ENCODE measurements around the gene DFFA. TPM values are rescaled to one million over a fixed set of nuclear protein-coding genes. Genes with fewer than 3 reads are reported as not detected.
"Not testable (repeated sequence)": the region's sequence is repeated elsewhere in the genome, so short reads cannot be mapped to it uniquely, and the experiment has no call there.

The DFFA gene
- total RNA-seq, 1 experiment from 2014 or later, result 27.4 TPM

- DNase-seq (ENCODE audit: low read depth), result no peak
Observed at GRCh38 chr1:10467078-10467477, 5.3 kb downstream of the DFFA start.

GRCh38 chr1:10459184-10459583 is 13.1 kb downstream of the DFFA start:
- peak; percentile 76 for DNase-seq (ENCODE audit: low read depth)

DNA sequence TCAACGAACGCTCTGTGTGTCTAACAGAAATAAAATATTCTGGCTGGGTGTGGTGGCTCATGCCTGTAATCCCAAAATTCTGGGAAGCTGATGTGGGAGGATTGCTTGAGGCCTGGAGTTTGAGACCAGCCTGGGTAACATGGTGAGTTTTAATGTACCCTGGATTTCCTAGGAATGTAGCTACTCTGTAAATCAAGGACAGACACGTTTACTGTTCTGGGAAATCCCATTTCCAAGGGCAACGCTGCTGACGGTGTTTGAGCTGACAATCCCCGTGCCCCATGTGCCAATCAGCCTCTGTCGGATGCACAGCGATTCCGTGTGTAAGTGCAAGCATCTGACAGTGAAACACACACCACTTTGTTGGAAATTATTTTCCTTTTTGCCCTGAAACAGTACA is 14.5 kb downstream of the DFFA start:
- no peak for DNase-seq (ENCODE audit: low read depth)

DNA sequence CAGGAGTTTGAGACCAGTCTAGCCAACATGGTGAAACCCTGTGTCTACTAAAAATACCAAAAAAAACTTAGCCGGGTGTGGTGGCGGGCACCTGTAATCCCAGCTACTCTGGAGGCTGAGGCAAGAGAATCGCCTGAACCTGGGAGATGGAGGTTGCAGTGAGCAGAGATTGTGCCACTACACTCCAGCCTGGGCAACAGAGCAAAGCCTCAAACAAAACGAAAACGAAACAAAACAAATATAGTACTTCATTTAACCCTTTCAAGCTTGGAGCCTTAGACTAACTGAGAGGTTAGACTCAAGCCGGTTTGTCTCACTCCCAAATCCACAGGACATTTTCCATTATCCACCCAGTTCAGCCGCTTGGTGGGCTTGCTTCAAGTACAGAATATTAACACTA is 14.9 kb downstream of the DFFA start:
- DNase-seq (ENCODE audit: low read depth), result not testable (repeated sequence)

- no peak for DNase-seq (ENCODE audit: low read depth)
Observed at GRCh38 chr1:10456661-10457060, 15.7 kb downstream of the DFFA start.

DNA sequence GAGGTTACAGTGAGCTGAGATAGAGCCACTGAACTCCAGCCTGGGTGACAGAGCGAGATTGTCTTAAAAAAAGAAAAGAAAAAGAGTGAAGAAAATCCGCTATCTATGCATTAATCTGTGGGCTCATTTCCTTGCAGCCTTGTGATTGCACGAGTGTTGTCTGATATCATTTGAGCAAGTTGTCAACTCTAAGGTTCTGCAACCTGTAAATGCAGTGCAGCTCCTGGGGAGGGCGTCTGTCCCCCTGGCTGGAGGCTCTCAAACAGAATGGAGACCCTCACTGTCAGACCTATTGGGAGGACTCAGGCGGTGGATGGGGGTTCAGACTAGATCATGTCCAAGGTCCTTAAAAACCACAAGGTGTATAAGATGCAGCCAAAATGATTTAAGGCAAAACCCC is 16.3 kb downstream of the DFFA start:
- DNase-seq (ENCODE audit: low read depth), result no peak

- peak; percentile 69 for DNase-seq (ENCODE audit: low read depth)
Observed at GRCh38 chr1:10451287-10451686, 21.0 kb downstream of the DFFA start.

DNA sequence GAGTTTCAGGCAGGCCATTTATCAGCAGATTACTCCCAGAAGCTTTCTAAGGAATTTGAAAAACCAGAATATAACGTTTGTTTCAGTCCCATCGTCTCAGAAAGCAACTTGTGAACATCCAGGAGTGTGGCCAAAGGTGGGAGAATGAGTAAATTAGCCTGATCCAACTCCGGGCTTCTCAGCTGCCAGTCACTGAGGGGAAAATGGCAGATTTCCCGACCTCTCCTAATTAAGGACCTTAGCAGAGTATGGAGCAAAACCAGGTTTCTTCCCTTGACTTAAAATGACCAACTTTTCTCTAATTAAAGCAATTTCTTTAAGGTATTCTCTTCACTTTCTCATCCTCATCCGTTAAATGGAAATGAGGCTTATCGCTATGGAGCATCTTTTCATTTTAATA is 21.5 kb downstream of the DFFA start:
- DNase-seq (ENCODE audit: low read depth), result no peak

- DNase-seq (ENCODE audit: low read depth), result no peak
Observed at GRCh38 chr1:10450156-10450814, 22.0 kb downstream of the DFFA start.

GRCh38 chr1:10449751-10450150 is 22.6 kb downstream of the DFFA start, which contains the start of gene CORT:
Gene CORT (plus strand): TSS chr1:10450031. CDS start chr1:10450224, 193 bp downstream.
- no peak for DNase-seq (ENCODE audit: low read depth)

DNA sequence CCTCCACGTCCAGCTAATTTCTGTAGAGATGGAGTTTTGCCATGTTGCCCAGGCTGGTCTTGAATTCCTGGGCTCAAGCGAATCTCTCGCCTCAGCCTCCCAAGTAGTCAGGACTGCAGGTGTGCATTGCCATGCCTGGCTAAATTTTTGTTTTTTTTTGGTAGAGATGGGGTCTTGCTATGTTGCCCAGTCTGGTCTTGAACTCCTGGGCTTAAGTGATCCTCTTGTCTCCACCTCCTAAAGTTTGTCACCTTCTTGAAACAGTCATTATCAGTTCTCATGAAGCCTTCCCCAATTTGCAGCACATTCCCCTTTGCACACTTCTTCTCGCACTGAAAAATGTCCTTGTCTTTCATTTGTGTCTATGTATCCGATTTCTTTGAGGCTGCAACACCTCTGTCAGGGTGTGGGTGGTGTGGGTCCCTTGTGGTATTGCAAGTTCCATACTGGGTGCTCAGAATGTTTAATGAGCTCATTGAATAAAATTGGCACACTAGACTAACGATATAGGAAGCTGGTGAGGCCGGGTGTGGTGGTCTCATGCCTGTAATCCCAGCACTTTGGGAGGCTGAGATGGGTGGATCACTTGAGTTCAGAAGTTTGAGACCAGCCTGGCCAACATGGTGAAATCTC is 25.4 kb downstream of the DFFA start:
- no peak for DNase-seq (ENCODE audit: low read depth)

DNA sequence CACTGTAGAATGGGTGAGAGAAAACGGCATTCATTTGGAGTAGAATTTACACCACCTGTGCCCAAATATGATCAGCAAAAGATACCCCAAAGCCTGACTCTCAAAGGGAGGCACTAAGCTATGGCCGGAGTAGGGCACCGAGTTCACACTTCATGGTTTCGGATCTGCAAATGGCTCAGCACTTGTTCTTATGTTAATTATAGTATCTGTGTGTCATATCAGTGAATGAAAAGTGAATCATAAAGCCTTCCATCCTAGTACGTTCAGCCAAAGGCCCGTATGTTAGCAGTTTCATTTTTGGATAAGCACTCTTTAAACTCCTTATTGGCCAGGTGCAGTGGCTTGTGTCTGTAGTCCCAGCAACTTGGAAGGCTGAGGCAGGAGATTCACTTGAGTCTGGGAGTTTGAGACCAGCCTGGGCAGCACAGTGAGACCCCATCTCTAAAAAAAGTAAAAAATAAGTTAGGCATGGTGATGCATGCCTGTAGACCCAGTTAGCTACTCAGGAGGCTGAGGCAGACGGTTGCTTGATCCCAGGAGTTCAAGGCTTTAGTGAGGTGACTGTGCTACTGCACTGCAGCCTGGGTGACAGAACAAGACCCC is 27.4 kb downstream of the DFFA start:
- no peak for DNase-seq (ENCODE audit: low read depth)

GRCh38 chr1:10444248-10444647 is 28.1 kb downstream of the DFFA start:
- no peak for DNase-seq (ENCODE audit: low read depth)

DNA sequence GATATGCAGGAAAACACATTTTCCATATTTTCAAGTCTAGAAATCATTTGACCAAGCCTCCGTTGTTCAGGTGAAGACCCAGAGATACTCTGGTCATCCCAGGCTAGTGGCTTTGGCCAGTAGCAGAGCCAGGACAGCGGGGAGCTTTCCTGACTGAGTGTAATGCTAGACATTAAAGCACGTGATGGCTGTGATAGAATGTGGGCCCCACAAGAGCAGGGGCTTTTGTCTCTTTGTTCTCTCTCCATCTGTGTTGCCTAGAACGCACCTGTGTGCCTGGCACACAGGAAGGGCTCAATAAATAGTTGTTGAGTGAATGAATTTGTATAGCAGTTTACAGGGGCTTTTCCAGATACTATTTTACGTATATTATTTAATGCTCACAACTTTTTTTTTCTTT is 31.5 kb downstream of the DFFA start:
- no peak for DNase-seq (ENCODE audit: low read depth)

GRCh38 chr1:10440305-10440704 is 32.0 kb downstream of the DFFA start:
- DNase-seq (ENCODE audit: low read depth), result no peak

- DNase-seq (ENCODE audit: low read depth), result no peak
Observed at GRCh38 chr1:10438677-10439163, 33.6 kb downstream of the DFFA start.

DNA sequence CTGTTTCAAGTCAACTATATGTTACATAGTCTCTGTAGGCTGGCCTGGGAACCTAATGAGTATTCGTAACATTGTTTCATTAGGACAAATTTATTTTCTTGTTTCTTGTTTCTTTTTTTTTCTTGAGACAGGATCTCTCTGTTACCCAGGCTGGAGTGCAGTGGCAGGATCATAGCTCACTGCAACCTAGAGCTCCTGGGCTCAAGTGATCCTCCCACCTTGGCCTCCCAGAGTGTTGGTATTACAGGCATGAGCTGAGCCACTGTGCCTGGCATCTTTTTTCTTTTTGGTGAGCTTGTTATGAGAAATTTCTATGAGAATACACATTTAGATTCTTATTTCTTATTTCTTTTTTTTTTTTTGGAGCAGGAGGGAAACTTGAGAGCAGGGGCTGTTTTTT is 35.3 kb downstream of the DFFA start:
- DNase-seq (ENCODE audit: low read depth), result no peak

DNA sequence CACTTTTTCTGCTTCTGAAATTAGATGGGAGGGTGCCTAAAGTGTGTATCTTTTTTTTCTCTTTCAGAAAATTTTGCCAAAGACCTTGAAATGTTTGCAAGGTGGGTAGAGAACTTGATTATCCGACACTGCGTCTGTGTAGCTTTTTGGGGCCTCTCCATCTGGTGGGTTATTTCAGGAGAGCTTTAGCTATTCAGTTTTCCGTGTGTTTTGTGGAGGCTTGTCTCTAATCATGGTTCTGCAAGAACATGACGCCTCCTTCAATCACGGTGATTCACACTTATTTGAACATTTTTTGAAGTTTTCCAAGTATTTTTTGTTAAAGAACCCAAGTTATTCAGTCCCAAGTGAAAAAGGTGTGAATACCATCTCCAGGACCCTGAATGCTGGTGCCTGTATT is 37.7 kb downstream of the DFFA start:
- DNase-seq (ENCODE audit: low read depth), result no peak

DNA sequence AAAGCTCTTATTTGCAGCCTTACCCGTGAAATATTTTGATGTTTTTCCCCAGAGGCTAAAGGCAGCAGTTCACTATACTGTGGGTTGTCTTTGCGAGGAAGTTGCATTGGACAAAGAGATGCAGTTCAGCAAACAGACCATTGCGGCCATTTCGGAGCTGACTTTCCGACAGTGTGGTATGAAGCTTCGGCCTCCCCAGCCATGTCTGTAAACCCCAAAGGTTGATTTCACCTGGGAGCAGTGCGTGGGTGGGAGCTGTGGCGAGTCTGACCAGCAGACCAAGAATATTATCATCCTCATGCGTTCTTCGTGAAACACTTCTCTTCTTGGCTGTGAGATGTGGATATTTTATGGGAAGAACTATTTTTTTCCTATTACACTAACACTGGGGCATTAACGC is 38.5 kb downstream of the DFFA start:
- DNase-seq (ENCODE audit: low read depth), result no peak

DNA sequence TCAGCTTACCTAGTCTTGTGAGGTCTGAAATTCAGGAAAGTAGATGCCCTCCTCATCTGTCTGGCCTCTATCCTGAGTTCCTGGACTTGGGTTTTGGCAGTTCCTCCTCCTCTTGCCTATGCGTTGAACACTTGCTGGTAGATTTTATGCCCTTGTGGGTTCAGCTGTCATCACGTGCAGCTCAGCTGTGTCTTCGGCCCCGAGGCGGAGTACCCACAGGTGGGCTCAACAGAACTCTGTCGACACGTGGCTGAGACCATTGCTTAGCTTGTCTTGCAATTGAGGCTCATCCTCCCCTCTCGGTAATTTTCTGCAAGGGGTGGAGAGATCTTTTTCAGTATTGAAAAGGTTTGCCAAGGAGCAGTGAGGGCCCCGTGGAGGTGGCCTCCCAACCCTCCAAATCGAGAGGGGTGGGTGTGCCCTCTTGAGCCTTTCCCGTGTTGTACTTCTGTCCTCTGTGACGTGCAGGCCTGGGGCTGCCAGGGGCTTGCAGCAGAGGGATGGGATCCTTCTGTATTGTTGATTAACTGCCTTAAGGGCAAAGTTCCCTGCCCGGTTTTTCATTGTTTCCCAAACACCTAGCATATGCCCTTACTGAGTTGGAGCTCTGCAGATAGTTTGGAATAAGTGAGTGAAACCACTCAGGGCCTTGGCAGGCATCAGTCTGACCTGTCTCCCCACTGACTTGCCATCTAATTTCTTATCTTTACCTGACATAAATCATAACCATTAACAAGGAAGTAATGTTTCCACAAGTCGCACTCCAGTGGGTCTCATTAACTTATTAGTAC is 39.2 kb downstream of the DFFA start:
- no peak for DNase-seq (ENCODE audit: low read depth)

DNA sequence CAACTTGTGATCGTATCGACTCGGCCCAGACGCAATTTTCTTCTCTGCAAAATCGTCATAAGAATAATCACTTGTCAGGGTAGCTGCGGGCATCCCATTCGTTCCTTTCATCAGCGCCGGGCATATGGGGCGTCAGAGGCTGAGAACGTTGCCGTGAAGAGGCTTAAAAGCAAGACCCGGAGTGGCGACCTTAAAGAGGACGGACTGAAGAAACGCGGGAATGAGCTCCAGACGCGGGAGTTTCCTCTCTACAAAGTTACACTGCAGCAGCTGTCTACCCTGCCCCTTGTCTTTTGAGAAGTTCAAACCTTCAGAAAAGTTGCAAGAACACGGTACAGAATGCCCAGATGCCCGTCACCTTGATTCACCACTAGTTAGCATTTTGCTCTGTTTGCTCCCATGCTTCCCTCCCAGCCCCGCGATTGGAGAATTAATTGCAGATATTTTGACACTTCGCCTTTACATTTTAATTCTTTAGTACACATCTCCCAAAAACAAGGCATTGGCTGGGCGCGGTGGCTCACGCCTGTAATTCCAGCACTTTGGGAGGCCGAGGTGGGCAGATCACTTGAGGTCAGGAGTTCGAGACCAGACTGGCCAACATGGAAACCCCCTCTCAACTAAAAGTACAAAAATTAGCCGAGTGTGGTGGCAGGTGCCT is 41.1 kb downstream of the DFFA start:
- DNase-seq (ENCODE audit: low read depth), result peak; percentile 36
